GM19328 (cell line): ENCODE results near the gene SMIM13.

Experiments used
- ATAC-seq: cut with Tn5 transposase; IDR thresholded peaks from one replicate; pipeline ENCODE4 v1.9.1; 2021; ENCODE audit warnings: mild to moderate bottlenecking, moderate library complexity; ENCODE audit not compliant: unreplicated experiment

Gene SMIM13

DNA sequence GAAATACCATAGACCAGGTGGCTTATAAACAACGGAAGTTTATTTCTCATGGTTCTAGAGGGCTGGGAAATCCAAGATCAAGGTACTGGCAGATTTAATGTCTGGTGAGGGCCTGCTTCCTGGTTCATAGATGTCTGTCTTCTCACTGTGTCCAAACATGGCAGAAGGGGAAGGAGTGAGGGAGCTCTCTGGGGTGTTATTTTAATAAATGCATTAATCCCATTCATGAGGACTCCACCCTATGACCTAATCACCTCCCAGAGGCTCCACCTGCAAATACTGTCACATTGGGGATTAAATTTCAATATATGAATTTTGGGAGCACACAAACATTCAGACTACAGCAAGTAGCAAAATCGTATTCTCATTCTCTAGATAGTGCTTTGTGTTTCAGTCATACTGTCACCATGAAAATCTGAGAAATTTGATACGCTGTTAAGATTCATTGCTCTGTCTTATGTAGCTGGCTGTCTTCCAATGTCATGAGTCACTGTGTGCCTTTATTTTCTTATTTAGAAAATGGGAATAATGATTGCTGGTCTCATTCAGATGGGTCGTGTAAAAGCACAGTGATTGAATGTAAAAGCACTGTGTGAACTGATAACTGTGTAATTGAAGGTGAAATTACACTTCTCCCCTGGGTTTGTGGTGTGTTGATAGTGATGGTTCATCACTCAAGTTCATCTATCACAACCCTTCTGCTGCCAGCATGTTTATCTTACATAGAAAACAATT lies 26.8 kb downstream of the SMIM13 start:
- no peak for ATAC-seq

DNA sequence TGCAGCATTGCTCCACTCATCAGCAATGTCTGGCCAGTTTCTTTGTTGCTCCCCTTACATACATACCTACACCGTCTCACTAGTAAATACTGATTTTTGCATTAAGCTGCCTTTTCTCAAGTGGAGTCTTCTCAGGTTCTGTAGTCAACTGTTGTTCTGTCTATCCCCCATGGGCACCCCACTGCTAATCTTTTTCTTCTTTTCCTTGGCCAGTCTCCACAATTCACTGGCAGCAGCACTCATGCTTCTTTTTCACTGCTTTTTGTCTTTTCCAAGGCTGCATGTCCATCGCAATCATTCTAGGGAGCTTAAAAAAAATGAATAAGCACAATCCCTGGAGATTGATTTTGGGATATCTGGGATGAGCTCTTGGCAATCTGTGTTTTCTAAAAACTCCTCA lies 28.2 kb downstream of the SMIM13 start:
- ATAC-seq: no peak

DNA sequence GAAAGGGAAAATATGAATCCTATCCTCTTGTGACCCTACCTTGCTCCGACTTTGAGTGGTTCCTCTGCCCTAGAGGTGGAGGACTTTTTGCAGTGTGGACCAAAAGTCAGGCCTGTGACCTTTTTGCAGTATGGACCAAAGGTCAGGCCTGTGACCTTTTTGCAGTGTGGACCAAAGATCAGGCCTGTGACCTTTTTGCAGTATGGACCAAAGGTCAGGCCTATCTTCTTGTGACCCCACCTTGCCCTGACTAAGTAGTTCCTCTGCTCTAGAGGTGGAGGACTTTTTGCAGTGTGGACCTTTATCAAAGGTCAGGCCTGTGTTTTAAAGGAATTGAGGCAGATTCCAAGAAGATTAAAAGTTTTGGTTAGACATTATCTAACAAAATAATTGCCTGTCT lies 28.7 kb downstream of the SMIM13 start:
- ATAC-seq: no peak

DNA sequence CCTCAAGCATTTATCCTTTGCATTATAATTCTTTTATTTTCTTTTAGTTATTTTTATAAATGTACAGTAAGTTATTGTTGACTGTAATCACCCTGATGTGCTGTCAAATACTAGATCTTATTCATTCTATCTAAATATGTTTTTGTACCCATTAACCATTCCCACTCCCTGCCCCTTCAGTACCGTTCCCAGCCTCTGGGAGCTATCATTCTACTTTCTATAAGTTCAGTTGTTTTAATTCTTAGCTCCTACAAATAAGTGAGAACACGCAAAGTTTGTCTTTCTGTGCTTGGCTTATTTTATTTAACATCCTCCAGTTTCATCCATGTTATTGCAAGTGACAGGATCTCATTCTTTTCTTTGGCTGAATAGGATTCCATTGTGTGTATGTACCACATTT lies 30.3 kb downstream of the SMIM13 start:
- ATAC-seq: no peak

DNA sequence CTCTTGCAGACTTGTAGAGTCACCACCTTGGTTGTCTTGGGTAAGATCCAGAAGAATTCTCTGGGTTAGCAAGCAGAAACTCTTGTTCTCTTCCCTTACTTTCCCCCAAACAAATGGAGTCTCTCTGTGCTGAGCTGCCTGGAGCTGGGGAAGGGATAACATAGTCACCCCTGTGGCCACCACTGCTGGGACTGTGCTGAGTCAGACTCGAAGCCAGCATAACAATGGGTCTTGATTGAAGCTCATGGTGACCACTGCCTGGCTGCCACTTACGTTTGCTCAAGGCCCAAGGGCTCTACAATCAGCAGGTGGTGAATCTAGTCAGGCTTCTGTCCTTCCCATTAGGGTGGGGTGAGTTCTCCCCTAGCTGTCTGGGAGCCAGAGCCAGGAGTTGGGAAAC lies 33.2 kb downstream of the SMIM13 start:
- ATAC-seq: no peak

DNA sequence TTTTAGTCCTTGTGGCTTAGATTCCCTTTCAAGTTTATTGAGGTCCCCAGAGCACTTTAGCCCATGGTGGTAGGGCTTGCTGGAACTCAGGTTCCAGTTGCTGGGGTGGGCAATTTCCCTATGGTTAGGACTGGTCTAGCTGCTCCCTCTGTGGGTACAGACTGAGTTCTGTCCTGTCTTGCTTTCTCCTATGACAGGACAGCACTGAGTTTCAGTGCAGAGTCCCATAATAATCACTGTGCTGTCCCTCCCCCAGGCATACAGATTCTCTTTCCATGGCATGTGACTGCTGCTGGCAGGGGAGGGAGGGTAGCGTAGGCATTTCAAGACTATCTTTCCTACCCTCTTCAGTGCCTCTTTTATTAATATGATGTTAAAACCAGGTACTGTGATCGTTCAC lies 35.0 kb downstream of the SMIM13 start:
- no peak for ATAC-seq

DNA sequence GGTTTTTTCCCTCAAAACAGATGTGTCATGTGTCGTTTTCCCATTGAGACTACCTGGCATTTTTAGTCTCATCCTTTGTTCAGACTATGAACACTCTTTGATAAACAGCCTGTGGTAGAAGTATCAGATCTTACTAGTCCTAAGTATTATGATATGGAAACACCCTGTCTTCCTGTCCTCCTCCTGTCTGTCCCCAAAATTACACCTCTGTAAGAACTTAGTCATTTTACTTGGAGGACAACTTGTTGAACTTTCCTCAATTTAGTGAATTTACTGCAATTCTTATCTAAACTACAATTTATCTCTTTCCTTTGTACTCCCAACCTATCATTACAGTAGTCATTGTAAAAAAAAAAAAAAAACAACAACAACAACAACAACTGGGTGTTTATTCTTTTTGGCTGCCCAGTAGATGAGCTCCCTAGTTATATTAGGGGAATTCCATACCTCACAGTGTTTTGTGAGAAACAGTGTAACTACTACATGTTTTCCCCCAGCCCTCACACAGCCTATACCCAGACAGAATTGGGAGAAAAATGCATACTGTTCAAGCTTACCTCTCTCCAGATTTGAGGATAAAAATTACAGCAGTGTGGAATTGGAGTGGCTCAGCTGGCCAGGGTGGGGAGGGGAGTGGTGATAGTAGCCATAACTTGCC lies 36.4 kb downstream of the SMIM13 start:
- no peak for ATAC-seq

DNA sequence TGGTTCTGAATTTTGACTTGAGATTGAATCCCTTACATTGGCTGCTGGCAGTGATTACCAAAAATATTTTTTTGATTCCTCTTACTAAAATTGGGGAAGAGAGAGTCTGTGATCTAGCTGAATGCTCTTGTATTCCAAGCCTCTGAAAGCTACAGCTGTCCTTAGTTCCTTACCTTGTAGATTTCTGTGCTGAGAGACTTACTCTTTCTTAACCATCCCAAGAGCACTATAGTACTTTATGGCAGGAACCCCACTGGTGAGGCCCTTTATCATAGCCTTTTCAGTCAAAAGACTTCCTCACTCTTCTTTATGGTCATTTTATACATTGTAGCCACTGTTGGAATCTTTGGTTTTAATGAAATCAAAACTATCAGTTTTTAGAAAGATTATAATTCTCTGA lies 37.0 kb downstream of the SMIM13 start:
- ATAC-seq: no peak

DNA sequence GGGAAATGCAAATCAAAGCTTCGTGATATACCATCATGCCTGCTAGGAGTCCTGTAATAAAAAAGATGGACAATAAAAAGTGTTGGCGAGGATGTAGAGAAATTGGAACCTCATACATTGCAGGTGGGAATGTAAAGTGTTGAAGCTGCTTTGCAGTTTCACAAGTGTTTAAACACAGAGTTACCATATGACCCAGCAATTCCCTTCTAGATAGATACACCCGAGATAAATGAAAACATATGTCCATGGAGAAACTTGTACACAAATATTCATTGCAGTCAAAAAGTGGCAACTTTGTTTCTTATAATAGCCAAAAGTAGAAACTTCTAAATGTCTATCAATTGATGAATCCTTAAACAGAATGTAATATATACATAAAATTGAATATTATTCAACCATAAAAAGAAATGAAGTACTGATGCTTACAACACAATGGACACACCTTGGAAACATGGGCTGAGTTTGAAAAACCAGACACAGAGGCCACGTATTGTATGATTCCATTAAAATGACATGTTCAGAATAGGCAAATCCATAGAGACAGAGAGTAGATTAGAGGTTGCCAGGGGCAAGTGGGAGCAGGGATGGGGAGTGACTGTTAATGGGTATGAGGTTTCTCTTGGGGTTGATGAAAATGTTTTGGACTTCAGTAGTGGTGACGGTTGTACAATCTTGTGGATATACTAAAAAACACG lies 38.7 kb downstream of the SMIM13 start:
- no peak for ATAC-seq

DNA sequence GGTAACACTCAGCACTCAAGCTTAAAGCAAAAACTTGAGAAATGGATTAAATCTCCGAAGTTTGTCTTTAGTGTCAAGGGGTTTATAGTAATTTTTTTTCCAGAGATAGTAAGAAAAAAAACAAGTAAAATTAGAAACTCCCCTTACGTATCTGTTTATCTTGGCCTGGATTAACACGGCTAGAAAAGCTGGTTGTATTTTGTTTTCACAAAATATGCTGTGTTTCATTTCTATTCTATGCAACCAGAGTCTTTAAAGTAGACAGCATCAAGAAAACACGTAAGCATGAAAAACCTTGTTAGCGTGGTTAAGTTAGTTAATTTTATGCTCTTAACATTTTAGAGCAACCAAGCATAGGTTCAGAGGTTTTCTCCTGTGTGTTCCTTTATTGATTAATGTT lies 39.6 kb downstream of the SMIM13 start:
- ATAC-seq: no peak

DNA sequence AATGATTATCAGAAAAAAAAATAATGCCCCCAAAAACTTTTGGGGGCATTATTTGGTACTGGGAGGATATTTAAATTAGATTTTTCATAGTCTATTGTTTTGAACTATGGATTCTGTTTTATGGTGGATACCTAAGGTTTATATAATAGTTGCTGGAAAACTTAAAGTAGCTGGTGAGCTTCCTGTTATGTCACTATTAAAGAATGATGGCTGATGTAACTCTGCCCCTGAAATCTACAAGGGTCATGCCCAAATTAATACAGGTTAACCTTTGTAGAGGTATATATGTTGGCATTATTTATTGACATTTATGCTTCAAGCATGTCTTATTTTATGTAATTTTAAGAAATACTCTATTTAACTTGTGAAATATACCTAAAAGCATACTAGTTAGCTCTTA lies 43.2 kb downstream of the SMIM13 start:
- no peak for ATAC-seq

DNA sequence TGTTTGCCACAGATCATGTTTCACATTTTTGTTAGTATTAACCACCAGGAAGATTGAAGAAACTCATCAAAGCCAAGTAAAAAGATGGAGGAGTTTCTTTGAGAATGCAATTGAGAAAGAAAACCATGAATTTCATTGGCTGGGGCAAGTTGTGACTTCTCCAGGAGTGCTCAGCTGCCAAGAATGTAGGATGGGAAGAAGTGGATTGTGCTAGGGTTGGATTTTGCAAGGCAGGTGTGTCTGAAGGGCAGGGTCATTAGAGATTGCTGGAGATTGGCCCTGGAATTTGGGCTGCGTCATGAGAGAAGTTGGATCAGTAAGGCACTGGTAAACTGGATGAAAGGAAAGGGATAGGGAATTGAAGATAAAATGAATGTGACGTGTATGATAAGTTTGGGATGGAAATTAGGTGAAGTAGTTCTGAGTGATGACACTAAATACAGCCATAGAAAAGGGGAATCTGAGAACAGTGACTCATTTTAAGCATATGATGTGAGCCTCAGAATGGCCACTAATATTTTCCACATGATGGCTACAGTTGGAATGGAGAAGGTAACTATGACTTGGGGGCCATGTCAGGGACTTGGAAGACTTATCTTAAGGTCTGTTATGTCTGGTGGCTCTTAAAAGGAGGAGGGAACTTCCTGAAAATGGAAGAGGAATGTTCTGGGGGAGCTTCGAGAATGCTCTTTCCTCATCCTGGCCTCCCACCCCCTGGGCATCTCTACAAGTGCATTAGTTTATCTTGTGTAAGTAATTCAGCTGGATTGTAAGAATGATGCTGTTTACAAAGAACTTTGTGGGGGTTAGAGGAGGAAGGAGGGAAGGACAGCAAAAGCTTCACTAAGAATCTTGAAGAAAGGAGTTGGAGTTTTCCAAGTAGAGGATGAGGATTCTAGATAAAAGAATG lies 45.7 kb downstream of the SMIM13 start:
- no peak for ATAC-seq

DNA sequence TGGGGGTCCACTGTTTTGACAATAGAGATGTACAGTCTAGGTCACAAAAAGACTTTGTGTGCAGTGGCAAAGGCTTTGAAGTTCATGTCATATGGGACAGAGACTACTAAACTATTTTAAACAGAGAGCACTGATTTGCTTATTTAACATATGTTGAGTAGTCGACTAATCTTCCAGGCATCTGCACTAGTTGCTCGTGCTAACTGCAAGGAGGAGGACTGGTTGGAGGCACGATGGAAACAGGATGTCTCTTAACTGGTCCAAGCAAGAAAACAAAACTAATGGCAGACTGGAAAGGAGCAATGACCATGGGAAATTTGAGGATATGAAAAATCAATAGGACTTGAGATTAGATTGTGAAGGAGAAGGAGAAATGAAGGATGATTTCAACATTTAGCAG lies 46.4 kb downstream of the SMIM13 start:
- no peak for ATAC-seq

DNA sequence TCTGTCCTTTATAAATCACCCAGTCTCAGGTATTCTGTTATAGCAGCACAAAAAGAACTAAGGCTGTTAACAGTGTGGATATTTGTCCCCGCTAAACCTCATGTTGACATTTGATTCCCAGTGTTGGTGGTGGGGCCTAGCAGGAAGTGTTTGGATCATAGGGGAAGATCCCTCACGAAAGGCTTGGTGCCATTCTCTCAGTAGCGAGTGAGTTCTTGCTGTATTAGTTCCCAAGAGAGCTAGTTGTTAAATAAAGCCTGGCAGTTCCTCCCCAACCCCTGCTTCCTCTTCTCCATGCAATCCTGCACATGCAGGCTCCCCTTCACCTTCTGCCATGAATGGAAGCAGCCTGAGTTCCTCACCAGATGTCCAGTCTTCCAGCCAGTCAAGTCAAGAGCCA lies 47.7 kb downstream of the SMIM13 start:
- ATAC-seq: no peak

DNA sequence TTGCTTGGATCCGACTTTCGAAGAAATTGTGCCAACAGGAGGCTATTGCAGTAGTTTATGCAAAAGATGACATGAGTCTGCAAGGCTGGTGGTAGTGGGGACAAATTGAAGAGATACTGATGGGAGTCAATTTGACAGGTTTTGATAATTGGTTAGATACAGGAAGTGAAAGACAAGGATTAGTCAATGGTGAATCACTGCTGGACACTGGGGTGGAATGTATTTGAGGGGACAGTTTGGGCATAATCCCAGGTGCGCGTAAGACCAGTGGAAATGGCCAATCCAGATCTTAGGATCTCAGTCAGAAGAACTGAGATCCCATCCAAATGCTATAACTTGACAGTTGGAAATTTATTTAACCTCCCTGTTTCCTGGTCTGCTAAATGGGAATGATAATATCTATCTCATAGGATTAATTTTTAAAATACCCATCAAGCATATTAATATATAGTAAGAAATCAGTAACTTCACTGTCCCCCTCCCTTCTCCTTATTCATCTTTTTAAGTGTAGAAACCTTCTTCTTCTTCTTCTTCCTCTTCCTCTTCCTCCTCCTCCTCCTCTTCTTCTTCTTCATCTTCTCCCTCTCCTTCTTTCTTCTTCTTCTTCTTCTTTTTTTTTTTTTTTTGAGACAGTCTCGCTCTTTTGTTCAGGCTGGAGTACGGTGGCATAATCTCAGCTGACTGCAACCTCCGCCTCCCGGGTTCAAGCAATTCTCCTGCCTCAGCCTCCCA lies 48.8 kb downstream of the SMIM13 start:
- no peak for ATAC-seq

DNA sequence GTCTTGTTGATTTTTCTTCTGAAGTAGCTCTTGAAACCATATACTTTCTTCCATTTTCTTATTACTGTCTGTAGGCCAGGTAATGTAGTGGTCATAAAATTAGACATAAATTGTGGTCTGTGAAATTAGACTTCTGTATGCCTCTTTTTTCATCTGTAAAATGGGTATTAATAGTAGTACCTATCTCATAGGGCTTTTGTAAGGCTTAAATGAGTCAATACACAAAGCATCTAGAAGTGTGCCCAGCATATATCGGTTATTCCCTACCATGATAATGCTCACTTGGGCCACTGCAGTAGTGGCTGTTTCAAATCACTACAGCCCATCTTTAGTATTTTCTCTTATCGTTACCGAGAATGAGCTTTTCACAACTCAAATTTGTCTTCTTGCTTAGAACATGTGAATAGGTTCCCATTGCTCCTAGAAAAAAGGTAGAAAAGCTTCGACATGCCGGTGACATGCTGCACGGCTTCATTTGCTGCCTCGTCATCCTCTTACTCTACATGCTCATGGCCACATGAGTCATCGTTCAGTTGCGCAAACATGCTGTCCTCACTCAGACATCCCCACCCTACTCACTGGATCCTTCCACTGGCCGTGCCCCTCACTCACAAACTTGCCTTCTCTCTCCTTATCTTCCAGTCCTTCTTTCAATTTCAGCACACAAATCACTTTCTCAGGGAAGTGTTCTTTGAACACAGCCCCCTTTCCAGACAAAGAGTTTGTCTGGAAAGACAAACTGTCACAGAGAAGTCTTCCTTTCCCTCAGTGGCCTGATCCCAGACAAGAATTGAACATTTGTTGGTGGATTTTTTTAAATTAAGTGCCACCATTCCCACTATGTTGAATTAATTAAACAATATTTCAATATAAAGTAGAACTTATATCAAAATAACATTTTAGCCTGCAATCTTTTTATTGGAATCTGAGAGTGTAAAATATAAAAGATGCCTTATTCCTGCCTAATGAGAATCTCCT lies 50.0 kb downstream of the SMIM13 start:
- ATAC-seq: no peak

DNA sequence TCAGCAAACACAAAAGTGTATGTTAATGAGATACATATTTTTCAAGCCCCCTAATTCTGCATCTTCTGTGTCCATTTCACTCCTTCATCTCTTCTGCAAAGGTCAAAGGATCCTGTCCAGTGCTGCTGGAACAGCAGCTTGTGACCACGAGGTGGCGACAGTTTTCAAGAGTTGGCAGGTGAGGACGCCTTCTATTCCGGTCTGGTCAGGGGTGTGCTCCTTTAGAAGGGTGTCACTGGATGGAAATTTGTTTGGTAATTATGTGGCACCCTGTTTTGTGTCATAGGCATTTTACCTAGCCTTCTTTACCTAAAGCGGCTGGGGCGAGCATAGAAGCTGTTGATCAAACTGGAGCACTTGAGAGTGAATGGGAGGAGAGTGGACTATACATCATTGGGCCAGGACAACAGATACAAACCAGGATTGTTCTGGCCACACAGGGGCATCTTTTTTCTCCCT lies 50.8 kb downstream of the SMIM13 start:
- ATAC-seq: no peak

DNA sequence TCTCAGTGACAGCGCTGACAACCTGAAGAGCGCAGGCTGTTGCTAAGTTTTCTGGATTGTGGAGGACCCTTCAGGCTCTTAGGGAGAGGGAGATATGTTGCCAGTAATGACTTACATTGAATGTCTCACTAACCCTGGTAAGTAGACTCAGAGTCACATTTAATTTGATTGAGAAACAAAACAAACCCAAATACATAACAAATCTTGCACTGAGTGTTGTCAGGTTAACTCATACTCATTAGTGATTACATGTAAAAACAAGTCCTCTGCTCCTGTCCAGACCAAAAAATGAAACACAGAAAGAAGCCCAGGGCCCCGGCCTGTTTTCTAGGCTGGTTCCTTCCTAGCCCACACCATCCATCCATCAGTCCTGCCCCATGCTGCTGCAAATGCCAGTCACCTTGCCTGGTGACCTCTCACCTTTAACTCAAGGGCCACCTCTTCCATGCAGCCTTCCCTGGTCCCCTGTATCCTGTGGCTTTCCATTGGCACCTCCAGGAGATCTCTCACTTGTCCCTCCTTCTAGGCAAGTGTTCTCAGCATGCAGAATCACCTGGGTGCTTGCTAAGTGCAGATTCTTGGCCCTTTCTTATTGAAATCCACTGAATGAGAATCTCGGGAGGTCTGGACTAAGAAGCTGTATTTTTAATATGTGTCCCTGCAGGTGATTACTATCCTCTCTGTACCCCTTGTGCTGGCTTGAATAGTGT lies 52.6 kb downstream of the SMIM13 start:
- no peak for ATAC-seq

DNA sequence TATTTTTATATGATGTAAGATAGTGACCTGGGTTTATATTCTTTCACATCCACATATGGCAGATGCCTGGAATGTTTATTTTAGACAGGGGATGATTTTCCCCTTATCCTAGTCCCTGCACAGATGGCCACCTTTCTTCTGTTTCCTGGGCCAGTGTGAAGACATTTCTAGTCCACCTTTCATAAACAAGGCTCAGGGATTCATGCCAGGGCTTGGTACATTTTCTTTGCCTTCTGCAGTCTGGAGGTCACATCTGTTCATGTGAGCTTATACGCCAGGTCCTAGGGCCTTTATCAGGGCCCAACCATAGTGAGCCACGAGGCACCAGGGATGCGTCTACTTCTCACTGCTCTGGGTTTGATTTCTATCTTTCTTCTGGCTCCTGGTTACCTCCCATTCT lies 55.9 kb downstream of the SMIM13 start:
- ATAC-seq: no peak
